Activated CD8-positive, alpha-beta memory T cell treated with anti-CD3 and anti-CD28 coated beads, Interleukin-2, amount 50 U/mL, for 1 hour (primary cell): ENCODE data around the gene COQ3.

Experiments
- DNase-seq: peaks from one replicate; pipeline ENCODE4 v3.0.0-alpha.2; 2020; ENCODE audit errors: extremely low read depth

The COQ3 gene, protein sequence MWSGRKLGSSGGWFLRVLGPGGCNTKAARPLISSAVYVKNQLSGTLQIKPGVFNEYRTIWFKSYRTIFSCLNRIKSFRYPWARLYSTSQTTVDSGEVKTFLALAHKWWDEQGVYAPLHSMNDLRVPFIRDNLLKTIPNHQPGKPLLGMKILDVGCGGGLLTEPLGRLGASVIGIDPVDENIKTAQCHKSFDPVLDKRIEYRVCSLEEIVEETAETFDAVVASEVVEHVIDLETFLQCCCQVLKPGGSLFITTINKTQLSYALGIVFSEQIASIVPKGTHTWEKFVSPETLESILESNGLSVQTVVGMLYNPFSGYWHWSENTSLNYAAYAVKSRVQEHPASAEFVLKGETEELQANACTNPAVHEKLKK

DNA sequence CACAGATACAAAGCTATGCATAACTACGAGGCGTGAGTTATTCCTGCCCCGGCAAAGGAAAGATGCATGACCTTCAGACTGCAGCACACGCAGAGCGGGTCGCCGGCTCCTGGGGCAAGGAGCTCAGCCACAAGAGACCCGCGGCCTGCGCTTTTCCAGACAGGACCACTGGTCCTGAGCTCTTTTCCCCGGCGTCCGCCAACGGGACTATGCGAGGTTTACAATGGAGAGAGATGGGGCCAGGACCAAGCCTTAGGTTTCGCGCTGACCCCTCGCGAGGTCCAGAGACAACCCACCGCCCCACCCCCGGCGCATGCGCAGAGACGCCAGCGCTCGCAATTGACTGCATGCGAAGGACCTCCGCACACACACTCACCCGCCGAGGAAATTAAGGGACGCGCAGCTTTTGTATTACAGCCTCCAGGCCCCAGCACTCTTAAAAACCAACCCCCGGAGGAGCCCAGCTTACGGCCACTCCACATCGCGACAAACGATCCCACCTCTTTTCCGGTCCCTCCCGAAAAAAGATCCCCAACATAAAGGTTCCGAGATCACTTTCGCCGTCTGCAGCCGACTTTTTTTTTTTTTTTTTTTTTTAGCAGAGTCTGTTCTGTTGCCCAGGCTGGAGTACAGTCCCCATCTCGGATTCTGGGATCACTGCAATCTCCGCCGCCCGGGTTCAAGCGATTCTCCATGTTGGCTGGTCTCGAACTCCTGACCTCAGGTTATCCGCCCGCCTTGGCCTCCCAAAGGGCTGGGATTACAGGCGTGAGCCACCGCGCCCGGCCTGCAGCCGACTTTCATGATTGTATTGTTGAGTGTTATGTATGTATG, at the start of gene COQ3:
TSS of gene COQ3 (minus strand) at position 498 of the 834 bp plus-strand sequence. CDS start at position 482, 16 bp downstream.
- peak; percentile 4 for DNase-seq

DNA sequence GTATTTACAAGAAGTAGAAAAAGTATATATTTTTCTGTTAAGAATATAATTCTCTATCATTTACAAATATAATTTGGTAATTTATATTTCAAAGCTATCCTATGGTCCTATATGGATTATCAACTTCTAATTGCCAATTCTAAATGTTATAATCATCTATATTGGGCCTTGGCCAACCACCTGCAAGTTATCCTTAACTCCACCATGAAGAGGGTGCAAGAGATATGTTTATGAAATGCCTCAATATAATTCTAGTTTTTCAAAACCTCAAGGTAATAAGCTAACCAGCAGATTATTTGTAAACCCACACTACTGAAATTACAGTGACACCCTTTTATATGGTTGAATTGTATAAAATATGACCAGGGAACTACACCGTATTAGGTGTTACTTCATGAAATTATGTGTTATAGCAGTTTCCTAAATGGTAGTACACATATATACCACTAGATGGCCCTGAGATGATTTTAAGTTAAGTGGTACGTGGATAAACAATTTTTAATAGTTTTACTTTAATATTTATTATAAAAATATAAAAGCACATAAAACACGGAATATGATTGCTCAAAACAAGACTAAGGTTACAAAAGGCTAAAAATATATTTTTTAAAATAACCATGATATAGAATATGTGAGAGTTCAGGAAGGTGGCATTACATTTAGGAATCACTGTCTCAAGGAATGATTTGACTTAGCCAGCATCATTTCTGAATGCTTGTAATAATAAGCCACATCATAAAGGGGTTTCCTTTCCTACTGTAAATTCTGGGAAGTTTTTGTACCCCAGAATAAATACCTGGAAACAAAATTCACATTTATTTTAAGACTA, 40.9 kb upstream of the COQ3 start:
- DNase-seq, result no peak

DNA sequence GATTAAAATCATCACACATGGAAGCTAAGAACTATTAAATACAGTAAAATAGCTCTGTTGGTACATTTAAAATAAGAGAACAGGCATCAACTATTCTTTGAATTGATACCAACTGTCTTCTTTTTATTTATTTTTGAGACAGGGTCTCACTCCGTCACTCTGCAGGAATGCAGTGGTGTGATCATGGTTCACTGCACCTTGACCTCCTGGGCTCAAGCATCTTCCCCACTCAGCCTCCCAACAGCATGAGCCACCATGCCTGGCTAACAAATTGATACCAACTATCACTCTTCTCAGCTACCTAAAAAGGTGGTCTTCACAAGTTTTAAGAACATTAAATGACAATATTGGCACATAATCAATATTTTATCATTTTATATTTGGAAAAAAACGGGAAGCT, 38.9 kb upstream of the COQ3 start:
- DNase-seq, result no peak

DNA sequence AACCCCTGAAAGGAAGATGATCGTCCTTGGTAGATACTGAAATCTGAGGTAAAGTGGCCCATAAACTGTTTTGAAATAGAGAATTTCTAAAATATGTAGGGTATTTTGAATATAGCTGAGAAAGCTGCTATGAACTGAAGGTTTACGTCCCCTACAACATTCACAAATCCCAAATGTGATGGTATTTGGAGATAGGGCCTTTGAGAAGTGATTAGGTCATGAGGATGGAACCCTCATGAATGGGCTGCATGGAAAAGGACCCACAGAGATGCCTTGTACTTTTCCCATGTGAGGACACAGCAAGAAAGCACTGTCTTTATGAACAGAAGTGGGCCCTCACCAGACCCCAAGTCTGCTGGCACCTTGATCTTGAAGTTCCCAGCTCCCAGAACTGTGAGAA, 37.9 kb upstream of the COQ3 start:
- DNase-seq, result no peak

DNA sequence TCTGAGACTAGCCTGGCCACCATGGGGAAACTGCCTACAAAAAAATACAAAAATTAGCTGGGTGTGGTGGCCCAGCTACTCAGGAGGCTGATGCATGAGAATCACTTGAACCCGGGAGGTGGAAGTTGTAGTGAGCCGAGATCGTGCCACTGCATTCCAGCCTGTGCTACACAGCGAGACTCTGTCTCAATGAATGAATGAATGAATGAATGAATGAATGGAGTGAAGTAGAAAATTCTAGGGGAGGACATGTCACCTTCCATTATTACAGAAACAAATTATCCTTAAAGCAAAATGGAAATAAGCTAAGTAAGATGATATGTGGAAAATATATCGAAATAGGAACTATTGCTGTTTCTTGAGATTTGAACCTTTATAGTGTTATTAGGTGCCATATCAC, 34.0 kb upstream of the COQ3 start:
- no peak for DNase-seq

DNA sequence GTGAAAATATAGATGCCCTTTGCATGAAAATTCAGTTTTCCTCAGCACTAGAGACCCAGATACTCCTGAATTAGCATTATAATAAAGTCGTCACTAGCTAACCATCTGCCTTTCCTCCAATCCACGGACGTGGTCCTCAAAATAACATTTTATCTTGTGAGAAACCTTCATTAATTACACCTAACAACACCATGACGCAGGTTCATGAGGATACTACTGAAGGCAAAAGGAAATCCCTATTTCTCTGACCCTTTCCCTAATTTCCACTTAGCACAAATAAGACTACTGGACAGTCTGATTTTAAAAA, 32.4 kb upstream of the COQ3 start:
- no peak for DNase-seq

DNA sequence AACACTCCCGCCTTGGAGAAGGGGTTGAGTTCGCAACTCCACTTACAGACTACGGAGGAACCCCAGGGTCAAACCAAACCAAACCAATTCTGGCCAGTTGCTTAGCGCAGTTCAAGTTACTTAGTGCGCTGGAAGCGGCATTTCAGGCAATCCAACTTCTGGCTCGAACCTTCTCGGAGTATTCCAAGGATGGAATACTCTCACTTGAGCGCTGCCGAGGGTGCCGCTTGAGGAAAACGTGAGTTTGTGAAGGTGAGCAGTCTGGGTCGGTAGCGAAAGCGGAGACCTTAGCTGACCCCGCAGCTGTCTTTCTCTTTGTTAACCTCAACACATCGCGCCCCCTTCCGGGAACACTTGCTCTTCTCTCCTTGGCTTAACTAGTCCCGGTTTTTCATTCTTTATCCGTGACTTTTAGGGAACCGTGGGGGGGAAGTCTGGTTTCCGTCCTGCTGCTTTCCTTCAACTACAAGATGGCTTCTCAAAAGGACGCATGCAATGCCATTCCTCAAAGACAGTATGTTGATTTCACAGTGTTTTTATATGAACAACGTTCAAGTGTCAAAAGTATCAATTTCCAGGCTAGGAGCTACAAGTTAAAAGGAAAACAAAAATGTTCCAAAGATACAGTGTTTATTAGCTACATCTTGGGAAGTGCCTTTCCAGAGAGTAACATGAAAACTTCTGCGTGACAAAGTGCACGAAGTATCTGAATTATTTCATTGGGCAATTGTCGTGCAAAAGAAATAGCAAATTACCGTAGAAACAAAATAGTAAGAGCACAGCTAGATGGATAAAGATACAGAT, 31.9 kb upstream of the COQ3 start:
- DNase-seq, result peak; percentile 23

DNA sequence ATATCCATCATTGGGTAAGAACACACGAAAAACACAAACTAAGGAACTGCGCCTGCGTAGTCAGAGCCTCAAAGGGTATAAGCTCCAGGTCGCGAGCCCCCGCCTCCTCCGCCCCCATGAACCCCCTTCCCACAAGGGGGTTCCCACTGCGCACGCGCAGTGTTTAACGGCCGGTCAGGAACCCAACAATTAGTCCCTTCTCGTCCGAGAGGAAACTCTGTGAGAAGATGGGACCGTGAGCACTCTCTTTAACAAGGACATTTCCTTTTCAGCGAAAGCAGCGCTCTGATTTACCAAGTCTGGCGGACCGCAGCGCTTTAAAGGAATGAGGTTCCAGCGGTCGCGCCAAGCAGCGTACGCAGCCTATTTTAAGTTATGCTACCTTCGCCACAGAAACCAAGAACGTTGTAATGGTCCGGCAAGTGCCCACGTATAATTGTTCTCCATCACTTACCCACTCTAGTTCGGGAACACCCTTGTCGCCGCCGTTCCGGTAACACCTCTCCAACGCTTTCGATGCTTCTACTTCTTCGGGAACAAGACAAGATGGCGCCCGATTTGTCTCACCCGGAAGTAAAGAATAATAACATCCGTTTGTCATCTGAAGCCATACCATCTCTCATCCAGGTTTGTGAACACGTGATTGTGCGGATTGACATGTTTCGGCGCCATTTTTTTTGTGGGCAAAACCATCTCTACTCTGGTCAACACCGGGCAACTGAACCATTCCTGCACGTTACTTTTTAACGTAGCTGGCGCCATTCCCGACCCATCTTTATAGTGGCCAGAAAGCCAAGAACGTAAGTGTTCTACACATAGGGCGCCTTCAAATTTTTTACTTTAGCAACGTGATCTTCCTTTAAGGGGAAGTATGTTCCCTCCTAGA, 31.0 kb upstream of the COQ3 start, which contains the start of gene PNISR:
TSS of gene PNISR (minus strand) at position 548 of the 886 bp plus-strand sequence. CDS start 10,649 bp downstream, outside the sequence.
- peak; percentile 80 for DNase-seq

DNA sequence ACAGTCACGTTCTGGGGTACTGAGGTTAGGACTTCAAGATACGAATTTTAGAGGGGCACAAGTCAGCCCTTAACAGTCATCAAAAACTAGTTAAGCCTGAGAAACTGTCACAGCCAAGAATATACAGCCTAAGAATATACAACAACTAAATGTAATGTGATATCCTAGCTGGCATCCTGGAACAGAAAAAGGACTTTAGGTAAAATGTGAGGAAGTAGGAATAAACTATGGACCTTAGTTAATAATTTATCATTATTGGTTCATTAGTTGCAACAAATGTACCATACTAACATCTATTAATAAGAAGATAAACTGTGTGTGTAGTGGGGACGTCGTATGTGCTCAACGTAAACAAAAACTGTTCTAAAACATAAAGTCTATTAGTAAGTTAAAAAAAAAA, 30.0 kb upstream of the COQ3 start:
- no peak for DNase-seq

DNA sequence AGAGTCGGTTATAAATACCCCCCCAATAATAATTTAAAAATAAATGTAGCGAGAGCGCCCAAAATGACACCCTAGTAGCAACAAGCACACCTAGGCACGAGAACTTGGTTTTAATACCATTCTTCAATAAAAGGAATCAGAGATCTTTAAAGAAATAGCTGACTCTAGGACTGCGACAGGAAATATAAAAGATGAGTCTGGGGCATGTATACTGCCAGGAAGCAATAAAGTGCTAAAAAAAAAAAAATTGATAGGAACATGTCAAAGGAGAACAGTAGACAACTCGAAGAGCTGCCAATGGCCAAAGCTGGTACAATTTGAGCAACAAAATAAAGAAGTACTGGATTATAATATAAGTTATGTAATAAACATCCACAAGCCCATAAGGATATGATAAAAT, 28.9 kb upstream of the COQ3 start:
- no peak for DNase-seq

DNA sequence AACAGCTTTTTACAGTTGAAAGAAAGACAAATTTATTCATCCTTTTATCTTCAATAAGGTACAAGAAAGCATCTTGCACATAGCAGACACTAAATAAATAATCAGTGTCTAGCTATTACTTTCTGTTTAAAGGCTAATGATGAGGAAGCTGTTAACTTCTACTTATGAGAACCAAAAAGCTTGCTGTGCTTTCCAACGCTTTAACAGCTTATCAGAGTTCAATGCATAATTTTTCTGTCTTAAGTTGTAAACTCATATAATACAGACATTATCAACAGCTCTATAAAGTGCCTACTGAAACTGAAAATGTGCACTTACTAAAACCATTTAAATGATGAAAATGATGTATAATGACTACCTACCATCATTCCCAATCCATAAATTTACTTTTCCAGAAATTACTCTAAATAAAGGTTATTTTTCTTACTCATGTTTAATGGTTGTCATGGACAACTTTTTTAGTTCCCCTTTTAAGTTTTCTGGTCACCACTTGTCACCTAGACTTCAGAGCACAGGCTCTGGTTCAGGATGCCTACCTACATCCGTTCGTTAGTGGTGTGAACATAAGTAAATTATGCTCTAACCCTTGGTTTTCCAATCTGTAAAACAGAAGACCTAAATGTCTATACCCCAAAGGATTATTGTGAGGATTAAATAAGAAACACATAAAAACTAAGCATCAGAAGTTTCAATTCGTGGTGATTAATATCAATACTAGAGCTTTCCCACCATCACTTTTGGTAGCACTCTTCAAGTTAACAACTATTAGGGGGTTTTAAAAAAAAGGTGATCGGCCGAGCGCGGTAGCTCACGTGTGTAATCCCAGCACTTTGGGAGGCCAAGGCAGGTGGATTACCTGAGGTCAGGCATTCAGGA, 23.1 kb upstream of the COQ3 start:
- DNase-seq, result no peak

DNA sequence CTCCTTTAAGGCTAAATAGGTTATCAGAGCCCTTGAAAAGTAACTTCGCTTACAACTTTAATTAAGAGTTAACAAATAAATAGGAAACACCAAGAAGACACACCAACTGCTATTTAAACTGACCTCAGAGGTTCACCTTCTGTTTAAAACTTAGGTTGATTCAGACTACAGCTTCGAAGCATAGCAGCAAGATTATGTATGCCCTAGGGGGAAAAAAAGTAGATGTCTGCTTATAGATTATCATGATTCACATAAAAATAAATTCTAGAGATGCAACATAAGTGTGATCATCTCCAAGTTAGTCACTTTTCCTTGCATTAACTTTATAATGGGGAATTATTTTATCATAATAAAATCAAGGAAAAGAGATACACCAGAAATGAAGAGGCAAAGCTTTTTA, 22.2 kb upstream of the COQ3 start:
- no peak for DNase-seq

DNA sequence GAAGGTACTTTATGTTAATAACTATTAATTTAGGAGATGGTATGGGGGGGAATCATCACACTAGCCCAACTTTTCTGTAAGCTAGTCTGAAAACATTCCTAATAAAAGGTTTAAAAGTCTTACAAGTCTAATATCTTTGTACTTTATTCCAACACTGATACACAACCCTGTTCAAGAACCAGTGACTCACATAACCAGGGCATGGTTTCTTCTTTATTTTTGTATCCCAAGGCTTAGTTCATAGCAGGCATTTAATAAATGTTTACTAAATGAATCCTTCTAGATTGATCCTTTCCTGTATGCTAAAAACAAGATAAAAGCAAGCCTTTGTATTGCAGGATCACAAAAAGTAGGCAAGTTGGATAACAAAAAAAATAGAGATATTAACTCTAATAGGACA, 21.5 kb upstream of the COQ3 start:
- DNase-seq, result no peak

DNA sequence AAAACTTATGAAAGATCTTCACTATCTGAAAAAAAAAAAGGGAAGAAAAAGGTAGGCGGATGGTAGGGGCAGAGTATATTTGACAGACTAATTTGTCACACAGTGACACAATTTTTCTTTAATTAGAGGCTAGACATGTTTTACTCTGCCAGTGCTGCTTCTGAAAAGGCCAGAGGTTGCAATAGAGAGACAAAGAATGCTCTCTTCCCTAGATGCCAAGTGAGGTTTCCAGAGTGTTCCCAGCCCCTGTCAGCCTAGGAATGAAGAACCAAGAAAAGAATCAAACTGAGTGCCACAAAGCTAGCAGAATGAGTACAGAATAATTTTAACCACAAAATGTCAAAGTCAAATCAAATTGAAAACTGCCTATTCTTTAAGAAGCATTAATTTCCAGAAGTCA, 18.1 kb upstream of the COQ3 start:
- no peak for DNase-seq

DNA sequence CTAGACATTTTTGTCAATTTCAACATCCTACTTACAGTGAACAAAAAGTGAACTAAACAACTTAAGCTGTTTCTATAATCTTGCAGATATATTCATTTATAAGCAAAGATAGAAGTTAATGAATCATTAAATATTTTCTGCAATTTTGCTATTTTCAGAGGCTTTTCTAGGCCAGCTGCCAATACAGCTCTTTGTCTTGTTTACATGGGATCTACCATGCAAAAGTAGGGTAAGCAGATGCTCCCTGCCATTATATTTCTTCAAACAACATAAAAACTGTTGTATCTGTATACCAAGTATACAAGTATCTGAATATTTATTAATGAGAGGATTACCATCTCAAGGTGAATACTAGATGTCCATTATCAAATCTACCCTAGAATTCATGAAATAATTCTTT, 15.7 kb upstream of the COQ3 start:
- no peak for DNase-seq

DNA sequence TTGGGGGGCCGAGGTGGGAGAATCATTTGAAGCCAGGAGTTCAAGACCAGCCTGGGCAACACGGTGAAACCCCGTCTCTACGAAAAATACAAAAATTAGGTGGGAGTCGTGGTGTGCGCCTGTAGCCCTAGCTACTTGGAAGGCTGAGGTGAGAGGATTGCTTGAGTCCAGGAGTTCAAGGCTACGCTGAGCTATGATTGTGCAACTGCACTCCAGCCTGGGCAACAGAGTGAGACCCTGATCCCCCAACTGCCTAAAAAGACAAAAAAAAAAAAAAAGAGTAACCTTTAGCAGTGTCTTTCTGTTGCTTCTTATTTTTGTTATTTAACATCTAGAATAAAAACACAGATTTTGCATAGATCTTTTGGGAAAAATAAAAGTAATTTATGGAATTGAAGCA, 13.1 kb upstream of the COQ3 start:
- DNase-seq, result no peak

DNA sequence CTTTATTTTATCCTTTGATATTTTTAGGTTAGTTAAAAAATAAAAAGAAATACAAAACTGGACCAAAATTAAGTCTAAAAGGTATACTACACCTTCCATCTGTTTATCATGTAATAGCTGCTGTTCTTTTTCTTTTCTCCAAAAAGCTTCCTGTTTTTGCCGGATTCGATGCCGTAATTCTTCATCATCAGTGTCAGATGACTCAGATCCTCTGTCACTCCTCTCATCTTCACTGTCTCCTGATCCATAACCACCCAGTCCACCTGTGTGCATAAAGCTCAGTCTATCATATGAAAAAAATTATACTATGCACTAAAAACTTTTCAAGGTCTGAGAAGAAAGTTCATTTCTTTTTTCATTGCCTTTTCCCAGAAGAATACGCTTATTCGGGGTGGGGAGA, 8.5 kb upstream of the COQ3 start:
- no peak for DNase-seq

DNA sequence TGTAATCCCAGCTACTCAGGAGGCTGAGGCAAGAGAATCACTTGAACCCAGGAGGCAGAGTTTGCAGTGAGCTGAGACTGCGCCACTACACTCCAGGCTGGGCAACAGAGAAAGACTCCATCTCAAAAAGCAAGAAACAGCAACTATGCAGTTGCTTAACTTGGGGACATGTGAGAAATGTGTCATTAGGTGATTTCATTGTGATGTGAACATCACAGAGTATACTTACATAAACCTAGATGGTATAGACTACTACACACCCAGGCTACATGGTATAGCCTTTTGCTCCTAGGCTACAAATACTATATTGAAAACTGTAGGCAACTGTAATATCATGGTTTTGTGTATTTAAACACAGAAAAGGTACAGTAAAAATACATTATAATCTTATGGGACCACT, 3.3 kb upstream of the COQ3 start:
- DNase-seq, result no peak

DNA sequence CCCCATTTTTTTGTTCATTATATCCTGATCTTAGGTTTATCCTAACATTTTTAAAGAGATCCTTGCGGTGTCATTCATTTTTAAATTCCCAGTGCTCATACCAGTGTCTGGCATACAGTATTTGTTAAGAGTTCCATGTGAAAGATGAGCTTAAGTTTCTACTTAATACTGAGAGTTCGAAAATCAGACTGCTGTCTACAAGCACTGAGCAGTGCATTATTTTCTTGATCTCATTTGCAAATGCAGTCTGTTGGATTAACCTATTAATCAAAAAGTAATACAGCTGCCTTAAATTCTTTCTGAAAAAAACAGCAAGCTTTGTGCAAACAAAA, 663 bp downstream of the COQ3 start:
- DNase-seq, result no peak

DNA sequence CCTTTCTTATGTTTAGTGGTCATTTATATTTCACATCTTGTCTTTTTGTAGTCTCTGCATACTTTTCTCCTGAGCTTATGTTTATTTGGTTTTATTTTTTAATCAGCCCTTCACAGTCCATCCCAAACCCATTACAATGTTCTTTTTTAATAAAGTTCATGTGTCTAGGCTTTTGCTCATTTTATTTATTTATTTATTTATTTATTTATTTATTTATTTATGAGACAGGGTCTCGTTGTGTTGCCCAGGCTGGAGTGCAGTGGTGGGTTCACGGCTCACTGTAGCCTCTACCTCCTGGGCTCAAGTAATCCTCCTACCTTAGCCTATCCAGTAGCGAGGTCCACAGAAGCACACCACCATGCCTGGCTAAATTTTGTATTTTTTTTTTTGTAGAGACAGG, 3.1 kb downstream of the COQ3 start:
- no peak for DNase-seq
